Erythroblast (primary cell): ENCODE results near the gene SAMD11.

ENCODE experiments used
- GATA1 ChIP-seq: IDR thresholded peaks from 2 replicates; pipeline ENCODE4 v1.6.1; 2011; ENCODE audit warnings: low read depth, mild to moderate bottlenecking, control low read depth, low read length, moderate library complexity
- POLR2A ChIP-seq: IDR thresholded peaks from 2 replicates; pipeline ENCODE4 v1.6.1; 2011; ENCODE audit warnings: mild to moderate bottlenecking, low read length

GRCh38 chr1:924656-925560 lies 1.2 kb downstream of the SAMD11 start:
- TF ChIP-seq POLR2A (no peak), GATA1 (no peak)
